HEK293 (cell line): ENCODE measurements around the gene CIITA.

ENCODE experiments used
- FEZF1 ChIP-seq: fragments of 450-650 bp; formaldehyde crosslinking; IDR thresholded peaks from 2 replicates; pipeline ENCODE4 v1.5.1; 2016; ENCODE audit warnings: missing biosample characterization, missing genetic modification characterization
- HIC1 ChIP-seq: fragments of 450-650 bp; formaldehyde crosslinking; IDR thresholded peaks from 2 replicates; pipeline ENCODE4 v1.5.1; 2016; ENCODE audit warnings: missing biosample characterization, missing genetic modification characterization
- IKZF3 ChIP-seq: fragments of 450-650 bp; IDR thresholded peaks from 2 replicates; pipeline ENCODE4 v1.5.0; 2018; ENCODE audit warnings: missing biosample characterization, mild to moderate bottlenecking, missing genetic modification characterization, moderate library complexity
- MYNN ChIP-seq: fragments of 450-650 bp; formaldehyde crosslinking; IDR thresholded peaks from 2 replicates; pipeline ENCODE4 v1.5.1; 2016; ENCODE audit warnings: missing biosample characterization, missing genetic modification characterization, borderline replicate concordance
- MZF1 ChIP-seq: fragments of 450-650 bp; formaldehyde crosslinking; IDR thresholded peaks from 2 replicates; pipeline ENCODE4 v1.5.1; 2017; ENCODE audit warnings: missing biosample characterization, missing genetic modification characterization, borderline replicate concordance
- OSR2 ChIP-seq: fragments of 450-650 bp; formaldehyde crosslinking; IDR thresholded peaks from 2 replicates; pipeline ENCODE4 v1.5.1; 2016; ENCODE audit warnings: missing biosample characterization, missing genetic modification characterization
- PRDM6 ChIP-seq: fragments of 450-650 bp; formaldehyde crosslinking; IDR thresholded peaks from 2 replicates; pipeline ENCODE4 v1.5.1; 2017; ENCODE audit warnings: missing biosample characterization, missing genetic modification characterization
- RBAK ChIP-seq: fragments of 450-650 bp; formaldehyde crosslinking; IDR thresholded peaks from 2 replicates; pipeline ENCODE4 v1.5.1; 2016; ENCODE audit warnings: missing biosample characterization, missing genetic modification characterization
- TRIM28 ChIP-seq: IDR thresholded peaks from 2 replicates; pipeline ENCODE4 v1.6.1; 2011; ENCODE audit warnings: low read length, control low read depth, borderline replicate concordance
- ZBTB17 ChIP-seq: fragments of 450-650 bp; formaldehyde crosslinking; IDR thresholded peaks from 2 replicates; pipeline ENCODE4 v1.5.1; 2016; ENCODE audit warnings: missing biosample characterization, missing genetic modification characterization
- ZBTB6 ChIP-seq: fragments of 450-650 bp; formaldehyde crosslinking; IDR thresholded peaks from 2 replicates; pipeline ENCODE4 v1.5.1; 2017; ENCODE audit warnings: missing biosample characterization, missing genetic modification characterization
- ZBTB8A ChIP-seq: fragments of 450-650 bp; formaldehyde crosslinking; IDR thresholded peaks from 2 replicates; pipeline ENCODE4 v1.5.1; 2016; ENCODE audit warnings: missing biosample characterization, missing genetic modification characterization
- ZFP3 ChIP-seq: fragments of 450-650 bp; formaldehyde crosslinking; IDR thresholded peaks from 2 replicates; pipeline ENCODE4 v1.5.1; 2016; ENCODE audit warnings: low read depth, missing biosample characterization, missing genetic modification characterization
- ZIC2 ChIP-seq: fragments of 450-650 bp; formaldehyde crosslinking; IDR thresholded peaks from 2 replicates; pipeline ENCODE4 v1.5.1; 2016; ENCODE audit warnings: missing biosample characterization, missing genetic modification characterization
- ZNF112 ChIP-seq: fragments of 450-650 bp; formaldehyde crosslinking; IDR thresholded peaks from 2 replicates; pipeline ENCODE4 v1.5.0; 2017; ENCODE audit warnings: missing biosample characterization, missing genetic modification characterization
- ZNF133 ChIP-seq: fragments of 450-650 bp; formaldehyde crosslinking; IDR thresholded peaks from 2 replicates; pipeline ENCODE4 v1.5.1; 2016; ENCODE audit warnings: missing biosample characterization, missing genetic modification characterization
- ZNF138 ChIP-seq: fragments of 450-650 bp; formaldehyde crosslinking; IDR thresholded peaks from 2 replicates; pipeline ENCODE4 v1.5.1; 2016; ENCODE audit warnings: missing biosample characterization, missing genetic modification characterization, borderline replicate concordance
- ZNF146 ChIP-seq: fragments of 450-650 bp; formaldehyde crosslinking; IDR thresholded peaks from 2 replicates; pipeline ENCODE4 v1.5.1; 2016; ENCODE audit warnings: missing biosample characterization, missing genetic modification characterization
- ZNF155 ChIP-seq: fragments of 450-650 bp; formaldehyde crosslinking; IDR thresholded peaks from 2 replicates; pipeline ENCODE4 v1.5.1; 2016; ENCODE audit warnings: missing biosample characterization, missing genetic modification characterization
- ZNF169 ChIP-seq: fragments of 450-650 bp; formaldehyde crosslinking; IDR thresholded peaks from 2 replicates; pipeline ENCODE4 v1.5.1; 2016; ENCODE audit warnings: missing biosample characterization, missing genetic modification characterization
- ZNF18 ChIP-seq: fragments of 450-650 bp; formaldehyde crosslinking; IDR thresholded peaks from 2 replicates; pipeline ENCODE4 v1.5.1; 2016; ENCODE audit warnings: missing biosample characterization, missing genetic modification characterization
- ZNF266 ChIP-seq: fragments of 450-650 bp; formaldehyde crosslinking; IDR thresholded peaks from 2 replicates; pipeline ENCODE4 v1.5.1; 2016; ENCODE audit warnings: missing biosample characterization, missing genetic modification characterization, low read depth
- ZNF335 ChIP-seq: fragments of 450-650 bp; formaldehyde crosslinking; conservative IDR thresholded peaks from 2 replicates; pipeline ENCODE4 v1.5.1; 2016; ENCODE audit warnings: missing biosample characterization, missing genetic modification characterization
- ZNF341 ChIP-seq: fragments of 450-650 bp; formaldehyde crosslinking; IDR thresholded peaks from 2 replicates; pipeline ENCODE4; 2016; ENCODE audit warnings: low read depth, missing biosample characterization, missing genetic modification characterization
- ZNF404 ChIP-seq: fragments of 450-650 bp; formaldehyde crosslinking; IDR thresholded peaks from 2 replicates; pipeline ENCODE4 v1.5.1; 2017; ENCODE audit warnings: missing biosample characterization, missing genetic modification characterization
- ZNF449 ChIP-seq: fragments of 450-650 bp; formaldehyde crosslinking; IDR thresholded peaks from 2 replicates; pipeline ENCODE4 v1.5.1; 2017; ENCODE audit warnings: missing biosample characterization, mild to moderate bottlenecking, missing genetic modification characterization, moderate library complexity
- ZNF501 ChIP-seq: fragments of 450-650 bp; formaldehyde crosslinking; IDR thresholded peaks from 2 replicates; pipeline ENCODE4 v1.5.1; 2016; ENCODE audit warnings: missing biosample characterization, missing genetic modification characterization
- ZNF510 ChIP-seq: fragments of 450-650 bp; formaldehyde crosslinking; IDR thresholded peaks from 2 replicates; pipeline ENCODE4 v1.5.1; 2018; ENCODE audit warnings: mild to moderate bottlenecking, missing genetic modification characterization, missing biosample characterization; ENCODE audit not compliant: insufficient replicate concordance
- ZNF548 ChIP-seq: fragments of 450-650 bp; formaldehyde crosslinking; IDR thresholded peaks from 2 replicates; pipeline ENCODE4 v1.5.1; 2016; ENCODE audit warnings: missing biosample characterization, missing genetic modification characterization
- ZNF560 ChIP-seq: fragments of 450-650 bp; formaldehyde crosslinking; IDR thresholded peaks from 2 replicates; pipeline ENCODE4 v1.5.1; 2017; ENCODE audit warnings: missing biosample characterization, missing genetic modification characterization, borderline replicate concordance
- ZNF677 ChIP-seq: fragments of 450-650 bp; IDR thresholded peaks from 2 replicates; pipeline ENCODE4 v1.5.0; 2018; ENCODE audit warnings: missing biosample characterization, mild to moderate bottlenecking, missing genetic modification characterization, moderate library complexity
- ZNF830 ChIP-seq: fragments of 450-650 bp; IDR thresholded peaks from 2 replicates; pipeline ENCODE4 v1.5.0; 2018; ENCODE audit warnings: missing biosample characterization, missing genetic modification characterization, low read depth, mild to moderate bottlenecking, moderate library complexity
- ZNF837 ChIP-seq: fragments of 450-650 bp; formaldehyde crosslinking; IDR thresholded peaks from 2 replicates; pipeline ENCODE4 v1.5.1; 2016; ENCODE audit warnings: missing biosample characterization, missing genetic modification characterization
- ZSCAN4 ChIP-seq: fragments of 450-650 bp; formaldehyde crosslinking; IDR thresholded peaks from 2 replicates; pipeline ENCODE4 v1.5.1; 2017; ENCODE audit warnings: missing biosample characterization, missing genetic modification characterization

The CIITA gene

GRCh38 chr16:10976634-10977033 is 99.6 kb downstream of the CIITA start (continued):
- TF ChIP-seq MZF1 (tag by site-specific recombination) (0 out of 2 replicates have a peak, but pooled peaks have one; percentile 46), ZNF133 (tag by site-specific recombination) (no peak), ZNF341 (peak; percentile 33), MYNN (no peak), ZNF18 (tag by site-specific recombination) (no peak), ZBTB6 (tag by site-specific recombination) (peak; percentile 85), ZNF677 (no peak), FEZF1 (tag by site-specific recombination) (peak; percentile 28; the same call in 1 of the 2 replicates), ZNF155 (no peak), ZNF335 (tag by site-specific recombination) (no peak), ZNF146 (tag by site-specific recombination) (no peak), ZIC2 (peak; percentile 100), ZBTB17 (tag by site-specific recombination) (no peak), ZNF112 (tag by site-specific recombination) (no peak), ZNF169 (tag by site-specific recombination) (no peak), ZNF510 (no peak), ZFP3 (tag by site-specific recombination) (no peak), PRDM6 (no peak), ZBTB8A (0 out of 2 replicates have a peak, but pooled peaks have one; percentile 10), ZNF837 (tag by site-specific recombination) (no peak), HIC1 (tag by site-specific recombination) (no peak), ZNF138 (tag by site-specific recombination) (no peak), ZSCAN4 (tag by site-specific recombination) (no peak), ZNF560 (tag by site-specific recombination) (no peak), ZNF404 (tag by site-specific recombination) (no peak), ZNF548 (tag by site-specific recombination) (no peak), ZNF449 (tag by site-specific recombination) (no peak), ZNF501 (no peak), TRIM28 (no peak), RBAK (tag by site-specific recombination) (no peak), OSR2 (tag by site-specific recombination) (peak; percentile 79), IKZF3 (0 out of 2 replicates have a peak, but pooled peaks have one; percentile 31), ZNF830 (tag by site-specific recombination) (no peak), ZNF266 (tag by site-specific recombination) (no peak)
